HL-60/S4 treated with retinoic acid at 250 ng/mL for 4 days and 3 days (cell line): ENCODE data around the gene MUC4.
"Not testable (repeated sequence)": the region's sequence is repeated elsewhere in the genome, so short reads cannot be mapped to it uniquely, and the experiment has no call there.

Source experiments
- in situ Hi-C: fragments of 300-500 bp; cut with MboI; formaldehyde crosslinking; loops from 2 replicates; pipeline ENCODE4 v1.7.0; 2022; ENCODE audit warnings: low sequenced_read_pairs

Gene MUC4

GRCh38 chr3:195739561-195740111 is 72.1 kb downstream of the MUC4 start:
- in situ Hi-C loops = no loop called here

GRCh38 chr3:195738274-195739044 is 73.3 kb downstream of the MUC4 start:
- in situ Hi-C loops = no loop called here

GRCh38 chr3:195737782-195738181 is 73.9 kb downstream of the MUC4 start:
- in situ Hi-C loops = not testable (repeated sequence)

GRCh38 chr3:195736866-195737490 is 74.8 kb downstream of the MUC4 start:
- in situ Hi-C loops = no loop called here

- in situ Hi-C loops = no loop called here
These were observed 76.6 kb downstream of the MUC4 start for GRCh38 chr3:195735036-195735695.

- in situ Hi-C loops = no loop called here
These were observed 78.8 kb downstream of the MUC4 start for GRCh38 chr3:195732940-195733339.

GRCh38 chr3:195731356-195731905 is 80.3 kb downstream of the MUC4 start:
- in situ Hi-C loops = no loop called here

GRCh38 chr3:195729476-195730251 is 82.1 kb downstream of the MUC4 start:
- in situ Hi-C loops = no loop called here

- in situ Hi-C loops = not testable (repeated sequence)
These were observed 82.9 kb downstream of the MUC4 start for GRCh38 chr3:195728789-195729188.

- in situ Hi-C loops = no loop called here
These were observed 84.0 kb downstream of the MUC4 start for GRCh38 chr3:195727606-195728195.

GRCh38 chr3:195725916-195726740 is 85.6 kb downstream of the MUC4 start:
- in situ Hi-C loops = not testable (repeated sequence)

GRCh38 chr3:195724363-195724762 is 87.4 kb downstream of the MUC4 start:
- in situ Hi-C loops = not testable (repeated sequence)

- in situ Hi-C loops = not testable (repeated sequence)
These were observed 88.8 kb downstream of the MUC4 start for GRCh38 chr3:195722996-195723345.

GRCh38 chr3:195722139-195722995 is 89.4 kb downstream of the MUC4 start:
- in situ Hi-C loops = not testable (repeated sequence)

- in situ Hi-C loops = not testable (repeated sequence)
These were observed 90.8 kb downstream of the MUC4 start, which contains the start of gene MUC20 for GRCh38 chr3:195720831-195721506. MUC20 (plus strand) TSS chr3:195720978; CDS start chr3:195721008, 30 bp downstream.

GRCh38 chr3:195719514-195720254 is 92.0 kb downstream of the MUC4 start:
- in situ Hi-C loops = not testable (repeated sequence)

GRCh38 chr3:195718477-195718984 is 93.2 kb downstream of the MUC4 start:
- in situ Hi-C loops = no loop called here
